ENCODE data around the gene TH. TPM values are rescaled to one million over a fixed set of nuclear protein-coding genes. Genes with fewer than 3 reads are reported as not detected.
A peak's percentile ranks its signal among the peaks of the same experiment; 100 is the strongest.

TH gene
- polyA plus RNA-seq, 1 of the 3 experiments (the other 2 are of a cell fraction) = not detected

- 7% methylated on average over 24 of the region's 68 CpGs for WGBS (ENCODE audit: low lambda C conversion rate)
- Histone ChIP-seq H2AFZ (ENCODE audit: low read depth) (no peak overlapping the region), H3F3A (replicated peaks; ENCODE audit: insufficient read depth) (peaks cover 8% of the 10 kb centered on the region), H3K4me2 (no peak overlapping the region), H3K9me3 (no peaks in the 10 kb centered on the region), H3K4me3 (ENCODE audit: low read depth in 2 of 2, low read length in 1 of 2) (peak overlapping the region in 1 of 2 experiments; percentile 41; a peak in 1 of 4 replicates), H3K9ac (no peak overlapping the region), H3K27ac (ENCODE audit: low read depth in 2 of 2, low read length in 1 of 2) (peak overlapping the region in 1 of 2 experiments; percentile 47; a peak in 1 of 4 replicates), H3K4me1 (ENCODE audit: control insufficient read depth in 1 of 2, insufficient read depth in 2 of 2, low read depth in 1 of 2, low read length in 1 of 2) (peaks cover 0 to 10% of the 10 kb centered on the region in 2 experiments; a peak in 1 of 4 replicates), H4K20me1 (ENCODE audit: insufficient read depth) (no peaks in the 10 kb centered on the region), H3K79me2 (ENCODE audit: insufficient read depth) (no peaks in the 10 kb centered on the region), H3K27me3 (ENCODE audit: insufficient read depth) (peaks cover 47% of the 10 kb centered on the region), H3K36me3 (replicated peaks in 1 of 2; ENCODE audit: control insufficient read depth in 1 of 2, insufficient read depth in 2 of 2, low read length in 1 of 2) (no peaks in the 10 kb centered on the region), H3K9me2 (no peaks in the 10 kb centered on the region)
- no peak for TF ChIP-seq IRF3 (IDR thresholded peaks at IDR 0.05; ENCODE audit: low read depth, low read length)
- no peak for TF ChIP-seq PBX3 (IDR thresholded peaks at IDR 0.05)
- no peak for TF ChIP-seq FOSL2 (IDR thresholded peaks at IDR 0.05; ENCODE audit: borderline replicate concordance, low read depth)
- no peak for TF ChIP-seq MXI1 (IDR thresholded peaks at IDR 0.05; ENCODE audit: low read depth, low read length)
- TF ChIP-seq YY1 (IDR thresholded peaks at IDR 0.05; ENCODE audit: low read depth) = no peak
- no peak for TF ChIP-seq JUND (IDR thresholded peaks at IDR 0.05)
- TF ChIP-seq EZH2phosphoT487 (IDR thresholded peaks at IDR 0.05; ENCODE audit: borderline replicate concordance, low read depth) = no peak
- TF ChIP-seq EP300 (IDR thresholded peaks at IDR 0.05; ENCODE audit: borderline replicate concordance in 1 of 2, low read depth in 1 of 2, low read length in 1 of 2) = no peak
- no peak for TF ChIP-seq TCF12 (IDR thresholded peaks at IDR 0.05)
- TF ChIP-seq POLR2AphosphoS5 (IDR thresholded peaks at IDR 0.05; ENCODE audit: low read depth, low read length) = no peak
- no peak for TF ChIP-seq TEAD4 (IDR thresholded peaks at IDR 0.05; ENCODE audit: borderline replicate concordance, insufficient read depth)
- TF ChIP-seq MAX (IDR thresholded peaks at IDR 0.05; ENCODE audit: low read depth) = no peak
- DNase-seq = no peak
- ChIA-PET CTCF (interaction anchor here (0.6 to 25.3 kb wide), 5 partner anchors 12 to 1023 kb away, joined by 3 to 1098 read pairs (median 3); no protein-coding TSS in a partner anchor), POLR2A (interaction anchor here (0.8 to 1.5 kb wide), 5 partner anchors 11 to 185 kb away, joined by 3 to 5 read pairs (median 4); no protein-coding TSS in a partner anchor)
Observed at GRCh38 chr11:2138431-2139122, 33.0 kb downstream of the TH start.

GRCh38 chr11:2138068-2138430 lies 33.6 kb downstream of the TH start:
- no peaks in the 10 kb centered on the region for H3K36me3 ChIP-seq (replicated peaks in 1 of 2; ENCODE audit: control insufficient read depth in 1 of 2, insufficient read depth in 2 of 2, low read length in 1 of 2)
- TF ChIP-seq SMC3 (IDR thresholded peaks at IDR 0.05; ENCODE audit: low read depth, low read length) (no peak), MAX (IDR thresholded peaks at IDR 0.05; ENCODE audit: low read depth) (no peak), TEAD4 (IDR thresholded peaks at IDR 0.05; ENCODE audit: borderline replicate concordance, insufficient read depth) (no peak), ELF1 (IDR thresholded peaks at IDR 0.05) (no peak), NRF1 (IDR thresholded peaks at IDR 0.05; ENCODE audit: low read depth, low read length) (no peak), GABPA (IDR thresholded peaks at IDR 0.05; ENCODE audit: low read depth) (no peak), USF1 (IDR thresholded peaks at IDR 0.05; ENCODE audit: borderline replicate concordance, low read depth) (no peak), FOXJ3 (CRISPR knock-in tag; IDR thresholded peaks at IDR 0.05) (no peak), JUND (IDR thresholded peaks at IDR 0.05) (no peak), RXRA (IDR thresholded peaks at IDR 0.05; ENCODE audit: borderline replicate concordance, low read depth) (no peak)
- peaks cover 0 to 14% of the 10 kb centered on the region in 2 experiments; a peak in 1 of 4 replicates for H3K4me1 ChIP-seq (ENCODE audit: control insufficient read depth in 1 of 2, insufficient read depth in 2 of 2, low read depth in 1 of 2, low read length in 1 of 2)
- no peaks in the 10 kb centered on the region for H3K9me2 ChIP-seq
- H3K4me3 ChIP-seq (ENCODE audit: low read depth in 2 of 2, low read length in 1 of 2) = peak overlapping the region in 1 of 2 experiments; percentile 41; a peak in 1 of 4 replicates
- H4K20me1 ChIP-seq (ENCODE audit: insufficient read depth) = no peaks in the 10 kb centered on the region
- H3K79me2 ChIP-seq (ENCODE audit: insufficient read depth) = no peaks in the 10 kb centered on the region
- H3F3A ChIP-seq (replicated peaks; ENCODE audit: insufficient read depth) = peaks cover 8% of the 10 kb centered on the region
- H3K9me3 ChIP-seq = no peaks in the 10 kb centered on the region
- CTCF ChIA-PET = interaction anchor here (0.6 to 25.3 kb wide), 4 partner anchors 13 to 1022 kb away, joined by 3 to 1098 read pairs (median 50); no protein-coding TSS in a partner anchor
- peaks cover 43% of the 10 kb centered on the region for H3K27me3 ChIP-seq (ENCODE audit: insufficient read depth)
- H3K9ac ChIP-seq = no peak overlapping the region
- DNase-seq = peak; percentile 64
- WGBS (ENCODE audit: low lambda C conversion rate) = 0% methylated on average over 7 of the region's 44 CpGs
- H3K27ac ChIP-seq (ENCODE audit: low read depth in 2 of 2, low read length in 1 of 2) = peak overlapping the region in 1 of 2 experiments; percentile 47; a peak in 1 of 4 replicates
- no peak overlapping the region for H3K4me2 ChIP-seq
- POLR2A ChIA-PET = interaction anchor here (0.6 to 1.5 kb wide), 3 partner anchors 182 to 185 kb away, joined by 3 read pairs; no protein-coding TSS in a partner anchor
- H2AFZ ChIP-seq (ENCODE audit: low read depth) = no peak overlapping the region
